ELF-1 (cell line): ENCODE data around the gene TTC34.
"Not testable (repeated sequence)": the region's sequence is repeated elsewhere in the genome, so short reads cannot be mapped to it uniquely, and the experiment has no call there.

ENCODE experiments used
- DNase-seq: peaks from one replicate; pipeline ENCODE4 v3.0.0-alpha.2; 2016; ENCODE audit warnings: low read depth, low spot score

The TTC34 gene

DNA sequence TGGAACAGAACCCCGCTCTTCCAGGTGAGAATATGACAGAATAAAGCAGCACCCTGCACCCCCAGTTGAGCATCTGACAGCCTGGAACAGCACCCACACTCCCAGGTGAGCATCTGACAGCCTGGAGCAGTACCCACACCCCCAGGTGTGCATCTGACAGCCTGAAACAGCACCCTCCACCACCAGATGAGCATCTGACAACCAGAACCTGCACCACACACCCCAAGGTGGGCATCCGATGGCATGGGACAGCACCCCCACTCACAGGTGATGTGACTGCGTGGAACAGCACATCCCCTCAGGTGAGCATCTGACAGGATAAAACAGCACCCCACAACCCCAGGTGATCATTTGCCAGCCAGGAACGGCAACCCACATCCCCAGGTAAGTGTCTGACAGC lies 26.2 kb downstream of the TTC34 start:
- not testable (repeated sequence) for DNase-seq

DNA sequence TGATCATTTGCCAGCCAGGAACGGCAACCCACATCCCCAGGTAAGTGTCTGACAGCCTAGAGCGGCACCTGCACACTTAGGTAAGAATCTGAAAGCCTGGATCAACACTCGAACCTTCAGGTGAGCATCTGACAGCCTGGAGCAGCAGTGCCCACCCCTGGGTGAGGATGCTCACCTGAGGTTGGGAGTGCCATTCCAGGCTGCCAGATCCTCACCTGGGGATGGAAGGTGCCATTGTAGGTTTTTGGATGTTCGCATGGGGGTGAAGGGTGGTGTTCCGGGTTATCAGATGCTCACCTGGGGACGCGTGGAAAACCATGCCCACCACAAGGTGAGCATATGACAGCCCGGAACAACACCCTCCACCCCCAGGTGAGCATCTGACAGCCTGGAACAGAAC lies 33.4 kb downstream of the TTC34 start:
- DNase-seq, result not testable (repeated sequence)

DNA sequence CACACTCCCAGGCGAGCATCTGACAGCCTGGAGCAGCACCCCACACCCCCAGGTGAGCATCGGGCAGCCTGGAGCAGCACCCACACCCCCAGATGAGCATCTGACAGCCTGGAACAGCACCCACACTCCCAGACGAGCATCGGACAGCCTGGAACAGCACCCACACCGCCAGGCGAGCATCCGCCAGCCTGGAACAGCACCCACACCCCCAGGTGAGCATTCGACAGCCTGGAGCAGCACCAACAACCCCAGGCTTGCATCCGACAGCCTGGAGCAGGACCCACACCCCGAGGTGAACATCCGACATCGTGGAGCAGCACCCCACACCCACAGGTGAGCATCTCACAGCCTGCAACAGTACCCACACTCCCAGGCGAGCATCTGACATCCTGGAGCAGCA lies 42.1 kb downstream of the TTC34 start:
- DNase-seq, result not testable (repeated sequence)

DNA sequence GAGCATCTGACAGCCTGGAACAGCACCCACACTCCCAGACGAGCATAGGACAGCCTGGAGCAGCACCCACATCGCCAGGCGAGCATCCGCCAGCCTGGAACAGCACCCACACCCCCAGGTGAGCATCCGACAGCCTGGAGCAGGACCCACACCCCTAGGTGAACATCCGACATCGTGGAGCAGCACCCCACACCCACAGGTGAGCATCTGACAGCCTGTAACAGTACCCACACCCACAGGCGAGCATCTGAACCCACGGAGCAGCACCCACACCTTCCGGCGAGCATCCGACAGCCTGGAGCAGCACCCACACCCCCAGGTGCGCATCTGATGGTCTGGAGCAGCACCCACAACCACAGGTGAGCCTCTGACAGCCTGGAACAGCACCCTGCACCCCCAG lies 44.0 kb downstream of the TTC34 start:
- DNase-seq, result not testable (repeated sequence)

DNA sequence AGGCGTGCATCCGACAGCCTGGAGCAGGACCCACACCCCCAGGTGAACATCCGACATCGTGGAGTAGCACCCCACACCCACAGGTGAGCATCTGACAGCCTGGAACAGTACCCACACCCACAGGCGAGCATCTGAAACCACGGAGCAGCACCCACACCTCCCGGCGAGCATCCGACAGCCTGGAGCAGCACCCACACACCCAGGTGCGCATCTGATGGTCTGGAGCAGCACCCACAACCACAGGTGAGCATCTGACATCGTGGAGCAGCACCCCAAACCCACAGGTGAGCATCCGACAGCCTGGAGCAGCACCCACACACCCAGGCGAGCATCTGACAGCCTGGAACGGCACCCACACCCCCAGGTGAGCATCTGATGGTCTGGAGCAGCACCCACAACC lies 46.1 kb downstream of the TTC34 start:
- not testable (repeated sequence) for DNase-seq

DNA sequence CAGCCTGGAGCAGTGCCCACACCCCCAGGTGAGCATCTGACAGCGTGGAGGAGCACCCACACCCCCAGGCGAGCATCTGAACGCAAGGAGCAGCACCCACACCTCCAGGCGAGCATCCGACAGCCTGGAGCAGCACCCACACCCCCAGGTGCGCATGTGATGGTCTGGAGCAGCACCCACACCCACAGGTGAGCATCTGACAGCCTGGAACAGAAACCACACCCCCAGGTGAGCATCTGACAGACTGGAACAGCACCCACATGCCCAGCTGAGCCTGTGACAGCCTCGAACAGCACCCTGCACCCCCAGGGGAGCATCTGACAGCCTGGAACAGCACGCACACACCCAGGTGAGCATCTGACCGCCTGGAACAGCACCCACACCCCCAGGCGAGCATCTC lies 46.9 kb downstream of the TTC34 start:
- DNase-seq, result not testable (repeated sequence)

DNA sequence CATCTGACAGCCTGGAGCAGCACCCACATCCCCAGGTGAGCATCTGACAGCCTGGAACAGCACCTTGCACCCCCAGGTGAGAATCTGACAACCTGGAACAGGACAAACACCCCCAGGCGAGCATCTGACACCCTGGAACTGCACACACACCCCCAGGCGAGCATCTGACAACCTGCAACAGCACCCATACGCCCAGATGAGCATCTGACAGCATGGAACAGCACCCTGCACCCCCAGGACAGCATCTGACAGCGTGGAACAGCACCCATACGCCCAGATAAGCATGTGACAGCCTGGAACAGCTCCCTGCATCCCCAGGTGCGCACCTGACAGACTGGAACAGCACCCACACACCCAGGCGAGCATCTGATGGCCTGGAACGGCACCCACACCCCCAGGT lies 49.0 kb downstream of the TTC34 start:
- not testable (repeated sequence) for DNase-seq

DNA sequence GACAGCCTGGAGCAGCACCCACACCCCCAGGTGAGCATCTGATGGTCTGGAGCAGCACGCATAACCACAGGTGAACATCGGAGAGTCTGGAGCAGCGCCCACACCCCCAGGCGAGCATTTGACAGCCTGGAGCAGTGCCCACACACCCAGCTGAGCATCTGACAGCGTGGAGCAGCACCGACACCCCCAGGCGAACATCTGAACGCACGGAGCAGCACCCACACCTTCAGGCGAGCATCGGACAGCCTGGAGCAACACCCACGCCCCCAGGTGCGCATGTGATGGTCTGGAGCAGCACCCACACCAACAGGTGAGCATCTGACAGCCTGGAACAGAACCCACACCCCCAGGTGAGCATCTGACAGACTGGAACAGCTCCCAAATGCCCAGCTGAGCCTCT lies 49.6 kb downstream of the TTC34 start:
- not testable (repeated sequence) for DNase-seq

DNA sequence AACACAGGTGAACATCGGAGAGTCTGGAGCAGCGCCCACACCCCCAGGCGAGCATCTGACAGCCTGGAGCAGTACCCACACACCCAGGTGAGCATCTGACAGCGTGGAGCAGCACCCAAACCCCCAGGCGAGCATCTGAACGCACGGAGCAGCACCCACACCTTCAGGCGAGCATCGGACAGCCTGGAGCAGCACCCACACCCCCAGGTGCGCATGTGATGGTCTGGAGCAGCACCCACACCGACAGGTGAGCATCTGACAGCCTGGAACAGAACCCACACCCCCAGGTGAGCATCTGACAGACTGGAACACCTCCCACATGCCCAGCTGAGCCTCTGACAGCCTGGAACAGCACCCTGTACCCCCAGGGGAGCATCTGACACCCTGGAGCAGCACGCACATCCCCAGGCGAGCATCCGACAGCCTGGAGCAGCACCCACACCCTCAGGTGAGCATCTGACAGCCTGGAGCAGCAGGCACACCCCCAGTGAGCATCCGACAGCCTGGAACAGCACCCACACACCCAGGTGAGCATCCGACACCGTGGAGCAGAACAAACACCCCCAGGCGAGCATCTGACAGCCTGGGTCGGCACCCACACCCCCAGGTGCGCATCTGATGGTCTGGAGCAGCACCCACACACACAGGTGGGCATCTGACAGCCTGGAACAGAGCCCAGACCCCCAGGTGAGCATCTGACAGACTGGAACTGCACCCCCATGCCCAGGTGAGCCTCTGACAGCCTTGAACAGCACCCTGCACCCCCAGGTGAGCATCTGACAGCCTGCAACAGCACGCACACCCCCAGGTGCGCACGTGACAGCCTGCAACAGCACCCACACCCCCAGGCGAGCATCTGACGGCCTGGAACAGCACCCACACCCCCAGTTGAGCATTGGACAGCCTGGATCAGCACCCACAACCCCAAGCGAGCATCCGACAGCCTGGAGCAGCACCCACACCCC lies 50.4 kb downstream of the TTC34 start:
- not testable (repeated sequence) for DNase-seq

DNA sequence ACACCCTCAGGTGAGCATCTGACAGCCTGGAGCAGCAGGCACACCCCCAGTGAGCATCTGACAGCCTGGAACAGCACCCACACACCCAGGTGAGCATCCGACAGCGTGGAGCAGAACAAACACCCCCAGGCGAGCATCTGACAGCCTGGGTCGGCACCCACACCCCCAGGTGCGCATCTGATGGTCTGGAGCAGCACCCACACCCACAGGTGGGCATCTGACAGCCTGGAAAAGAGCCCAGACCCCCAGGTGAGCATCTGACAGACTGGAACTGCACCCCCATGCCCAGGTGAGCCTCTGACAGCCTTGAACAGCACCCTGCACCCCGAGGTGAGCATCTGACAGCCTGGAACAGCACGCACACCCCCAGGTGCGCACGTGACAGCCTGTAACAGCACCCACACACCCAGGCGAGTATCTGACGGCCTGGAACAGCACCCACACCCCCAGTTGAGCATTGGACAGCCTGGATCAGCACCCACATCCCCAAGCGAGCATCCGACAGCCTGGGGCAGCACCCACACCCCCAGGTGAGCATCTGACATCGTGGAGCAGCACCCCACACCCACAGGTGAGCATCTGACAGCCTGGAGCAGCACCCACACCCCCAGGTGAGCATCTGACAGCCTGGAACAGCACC lies 51.3 kb downstream of the TTC34 start:
- not testable (repeated sequence) for DNase-seq

DNA sequence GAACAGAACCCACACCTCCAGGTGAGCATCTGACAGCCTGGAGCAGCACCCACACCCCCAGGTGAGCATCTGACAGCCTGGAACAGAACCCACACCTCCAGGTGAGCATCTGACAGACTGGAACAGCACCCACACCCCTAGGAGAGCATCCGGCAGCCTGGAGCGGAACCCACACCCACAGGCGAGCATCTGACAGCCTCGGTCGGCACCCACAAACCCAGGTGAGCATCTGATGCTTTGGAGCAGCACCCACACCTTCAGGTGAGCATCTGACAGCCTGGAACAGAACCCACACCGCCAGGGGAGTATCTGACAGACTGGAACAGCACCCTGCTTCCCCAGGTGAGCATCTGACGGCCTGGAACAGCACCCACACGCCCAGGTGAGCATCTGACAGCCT lies 52.9 kb downstream of the TTC34 start:
- DNase-seq, result not testable (repeated sequence)

DNA sequence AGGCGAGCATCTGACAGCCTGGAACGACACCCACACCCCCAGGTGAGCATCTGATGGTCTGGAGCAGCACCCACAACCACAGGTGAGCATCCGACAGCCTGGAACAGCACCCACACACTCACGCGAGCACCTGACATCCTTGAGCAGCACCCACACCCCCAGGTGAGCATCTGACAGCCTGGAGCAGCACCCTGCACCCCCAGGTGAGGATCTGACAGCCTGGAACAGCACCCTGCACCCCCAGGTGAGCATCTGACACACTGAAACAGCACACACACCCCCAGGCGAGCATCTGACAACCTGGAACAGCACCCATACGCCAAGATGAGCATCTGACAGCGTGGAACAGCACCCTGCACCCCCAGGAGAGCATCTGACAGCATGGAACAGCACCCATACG lies 106.7 kb downstream of the TTC34 start:
- not testable (repeated sequence) for DNase-seq

DNA sequence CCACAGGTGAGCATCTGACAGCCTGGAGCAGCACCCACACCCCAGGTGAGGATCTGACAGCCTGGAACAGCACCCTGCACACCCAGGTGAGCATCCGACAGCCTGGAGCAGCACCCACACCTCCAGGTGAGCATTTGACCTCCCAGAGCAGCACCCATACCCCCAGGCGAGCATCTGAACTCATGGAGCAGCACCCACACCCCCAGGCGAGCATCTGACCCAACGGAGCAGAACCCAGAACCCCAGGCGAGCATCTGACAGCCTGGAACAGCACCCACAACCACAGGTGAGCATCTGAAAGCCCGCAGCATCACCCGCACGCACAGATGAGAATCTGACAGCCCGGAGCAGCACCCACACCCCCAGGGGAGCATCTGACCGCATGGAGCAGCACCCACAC lies 111.3 kb downstream of the TTC34 start:
- not testable (repeated sequence) for DNase-seq

DNA sequence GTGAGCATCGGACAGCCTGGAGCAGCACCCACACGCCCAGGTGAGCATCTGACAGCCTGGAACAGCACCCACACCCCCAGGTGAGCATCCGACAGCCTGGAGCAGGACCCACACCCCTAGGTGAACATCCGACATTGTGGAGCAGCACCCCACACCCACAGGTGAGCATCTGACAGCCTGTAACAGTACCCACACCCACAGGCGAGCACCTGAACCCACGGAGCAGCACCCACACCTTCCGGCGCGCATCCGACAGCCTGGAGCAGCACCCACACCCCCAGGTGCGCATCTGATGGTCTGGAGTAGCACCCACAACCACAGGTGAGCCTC lies 113.2 kb downstream of the TTC34 start:
- DNase-seq, result not testable (repeated sequence)

DNA sequence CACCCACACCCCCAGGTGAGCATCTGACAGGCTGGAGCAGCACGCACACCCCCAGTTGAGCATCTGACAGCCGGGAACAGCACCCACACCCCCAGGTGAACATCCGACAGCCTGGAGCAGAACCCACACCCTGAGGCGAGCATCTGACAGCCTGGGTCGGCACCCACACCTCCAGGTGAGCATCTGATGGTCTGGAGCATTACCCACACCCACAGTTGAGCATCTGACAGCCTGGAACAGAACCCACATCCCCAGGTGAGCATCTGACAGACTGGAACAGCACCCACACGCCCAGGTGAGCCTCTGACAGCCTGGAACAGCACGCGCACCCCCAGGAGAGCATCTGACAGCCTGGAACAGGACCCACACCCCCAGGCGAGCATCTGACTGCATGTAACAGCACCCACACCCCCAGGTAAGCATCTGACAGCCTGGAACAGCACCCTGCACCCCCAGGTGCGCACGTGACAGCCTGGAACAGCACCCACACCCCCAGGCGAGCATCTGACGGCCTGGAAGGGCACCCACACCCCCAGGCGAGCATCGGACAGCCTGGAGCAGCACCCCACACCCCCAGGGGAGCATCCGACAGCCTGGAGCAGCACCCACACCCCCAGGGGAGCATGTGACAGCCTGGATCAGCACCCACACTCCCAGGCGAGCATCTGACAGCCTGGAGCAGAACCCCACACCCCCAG lies 113.7 kb downstream of the TTC34 start:
- not testable (repeated sequence) for DNase-seq

DNA sequence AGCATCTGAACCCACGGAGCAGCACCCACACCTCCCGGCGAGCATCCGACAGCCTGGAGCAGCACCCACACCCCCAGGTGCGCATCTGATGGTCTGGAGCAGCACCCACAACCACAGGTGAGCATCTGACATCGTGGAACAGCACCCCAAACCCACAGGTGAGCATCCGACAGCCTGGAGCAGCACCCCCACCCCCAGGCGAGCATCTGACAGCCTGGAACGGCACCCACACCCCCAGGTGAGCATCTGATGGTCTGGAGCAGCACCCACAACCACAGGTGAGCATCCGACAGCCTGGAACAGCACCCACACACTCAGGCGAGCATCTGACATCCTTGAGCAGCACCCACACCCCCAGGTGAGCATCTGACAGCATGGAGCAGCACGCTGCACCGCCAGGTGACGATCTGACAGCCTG lies 114.3 kb downstream of the TTC34 start:
- DNase-seq, result not testable (repeated sequence)

DNA sequence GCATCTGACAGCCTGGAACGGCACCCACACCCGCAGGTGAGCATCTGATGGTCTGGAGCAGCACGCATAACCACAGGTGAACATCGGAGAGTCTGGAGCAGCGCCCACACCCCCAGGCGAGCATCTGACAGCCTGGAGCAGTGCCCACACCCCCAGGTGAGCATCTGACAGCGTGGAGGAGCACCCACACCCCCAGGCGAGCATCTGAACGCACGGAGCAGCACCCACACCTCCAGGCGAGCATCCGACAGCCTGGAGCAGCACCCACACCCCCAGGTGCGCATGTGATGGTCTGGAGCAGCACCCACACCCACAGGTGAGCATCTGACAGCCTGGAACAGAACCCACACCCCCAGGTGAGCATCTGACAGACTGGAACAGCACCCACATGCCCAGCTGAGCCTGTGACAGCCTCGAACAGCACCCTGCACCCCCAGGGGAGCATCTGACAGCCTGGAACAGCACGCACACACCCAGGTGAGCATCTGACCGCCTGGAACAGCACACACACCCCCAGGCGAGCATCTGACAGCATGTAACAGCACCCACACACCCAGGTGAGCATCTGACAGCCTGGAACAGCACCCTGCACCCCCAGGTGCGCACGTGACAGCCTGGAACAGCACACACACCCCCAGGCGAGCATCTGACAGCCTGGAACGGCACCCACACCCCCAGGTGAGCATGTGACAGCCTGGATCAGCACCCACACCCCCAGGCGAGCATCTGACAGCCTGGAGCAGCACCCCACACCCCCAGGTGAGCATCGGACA lies 115.2 kb downstream of the TTC34 start:
- DNase-seq, result not testable (repeated sequence)

DNA sequence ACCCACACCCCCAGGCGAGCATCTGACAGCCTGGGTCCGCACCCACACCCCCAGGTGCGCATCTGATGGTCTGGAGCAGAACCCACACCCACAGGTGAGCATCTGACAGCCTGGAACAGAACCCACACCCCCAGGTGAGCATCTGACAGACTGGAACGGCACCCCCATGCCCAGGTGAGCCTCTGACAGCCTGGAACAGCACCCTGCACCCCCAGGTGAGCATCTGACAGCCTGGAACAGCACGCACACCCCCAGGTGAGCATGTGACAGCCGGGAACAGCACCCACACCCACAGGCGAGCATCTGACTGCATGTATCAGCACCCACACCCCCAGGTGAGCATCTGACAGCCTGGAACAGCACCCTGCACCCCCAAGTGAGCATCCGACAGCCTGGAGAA lies 115.8 kb downstream of the TTC34 start:
- not testable (repeated sequence) for DNase-seq

DNA sequence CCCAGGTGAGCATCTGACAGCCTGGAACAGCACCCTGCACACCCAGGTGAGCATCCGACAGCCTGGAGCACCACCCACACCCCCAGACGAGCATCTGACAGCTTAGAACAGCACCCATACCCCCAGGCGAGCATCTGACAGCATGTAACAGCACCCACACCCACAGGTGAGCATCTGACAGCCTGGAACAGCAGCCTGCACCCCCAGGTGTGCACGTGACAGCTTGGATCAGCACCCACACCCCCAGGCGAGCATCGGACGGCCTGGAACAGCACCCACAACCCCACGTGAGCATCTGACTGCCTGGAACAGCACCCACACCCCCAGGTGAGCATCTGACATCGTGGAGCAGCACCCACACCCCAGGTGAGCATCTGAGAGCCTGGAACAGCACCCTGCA lies 116.6 kb downstream of the TTC34 start:
- not testable (repeated sequence) for DNase-seq

DNA sequence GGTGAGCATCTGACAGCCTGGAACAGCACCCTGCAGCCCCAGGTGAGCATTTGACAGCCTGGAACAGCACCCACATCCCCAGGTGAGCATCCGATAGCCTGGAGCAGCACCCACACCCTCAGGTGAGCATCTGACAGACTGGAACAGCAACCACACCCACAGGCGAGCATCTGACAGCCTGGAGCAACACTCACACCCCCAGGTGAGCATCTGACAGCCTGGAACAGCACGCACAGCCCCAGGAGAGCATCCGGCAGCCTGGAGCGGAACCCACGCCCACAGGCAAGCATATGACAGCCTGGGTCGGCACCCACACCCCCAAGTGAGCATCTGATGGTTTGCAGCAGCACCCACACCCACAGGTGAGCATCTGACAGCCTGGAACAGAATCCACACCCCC lies 117.5 kb downstream of the TTC34 start:
- not testable (repeated sequence) for DNase-seq

DNA sequence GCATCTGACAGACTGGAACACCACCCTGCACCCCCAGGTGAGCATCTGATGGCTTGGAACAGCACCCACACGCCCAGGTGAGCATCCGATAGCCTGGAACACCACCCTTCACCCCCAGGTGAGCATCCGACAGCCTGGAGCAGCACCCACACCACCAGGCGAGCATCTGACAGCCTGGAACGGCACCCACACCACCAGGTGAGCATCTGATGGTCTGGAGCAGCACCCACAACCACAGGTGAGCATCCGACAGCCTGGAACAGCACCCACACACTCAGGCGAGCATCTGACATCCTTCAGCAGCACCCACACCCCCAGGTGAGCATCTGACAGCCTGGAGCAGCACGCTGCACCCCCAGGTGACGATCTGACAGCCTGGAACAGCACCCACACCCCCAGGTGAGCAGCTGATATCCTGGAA lies 118.2 kb downstream of the TTC34 start:
- DNase-seq, result not testable (repeated sequence)
